Endodermal cell (in vitro differentiated cells): ENCODE results near the gene HPD. TPM values are rescaled to one million over a fixed set of nuclear protein-coding genes. Genes with fewer than 3 reads are reported as not detected.
"Not testable (repeated sequence)": the region's sequence is repeated elsewhere in the genome, so short reads cannot be mapped to it uniquely, and the experiment has no call there.

Experiments used
- DNase-seq: peaks from one replicate; pipeline ENCODE4 v3.0.0-alpha.2; 2017
- H3K27ac ChIP-seq: 2 replicates; pipeline ENCODE4 v1.5.1; 2013; ENCODE audit warnings: mild to moderate bottlenecking, low read depth, low read length, moderate library complexity
- H3K27me3 ChIP-seq: 2 replicates; pipeline ENCODE4 v1.6.1; 2013; ENCODE audit warnings: mild to moderate bottlenecking, low read length, moderate library complexity; ENCODE audit not compliant: insufficient read depth, control insufficient read depth, poor library complexity, severe bottlenecking
- H3K36me3 ChIP-seq: 2 replicates; pipeline ENCODE4 v1.7.0; 2013; ENCODE audit warnings: mild to moderate bottlenecking, low read length, moderate library complexity; ENCODE audit not compliant: control insufficient read depth, insufficient read depth
- H3K4me1 ChIP-seq: one replicate; pipeline ENCODE4 v1.7.0; 2013; ENCODE audit warnings: low read length; ENCODE audit not compliant: control insufficient read depth, insufficient read depth
- H3K4me3 ChIP-seq: 2 replicates; pipeline ENCODE4 v1.5.1; 2013; ENCODE audit warnings: mild to moderate bottlenecking, low read length, moderate library complexity
- H3K9ac ChIP-seq: 2 replicates; pipeline ENCODE4 v1.6.1; 2013; ENCODE audit warnings: mild to moderate bottlenecking, low read length, moderate library complexity; ENCODE audit not compliant: poor library complexity, severe bottlenecking; ENCODE audit errors: extremely low read depth
- H3K9me3 ChIP-seq: 2 replicates; pipeline ENCODE4 v1.6.1; 2013; ENCODE audit warnings: mild to moderate bottlenecking, low read length, moderate library complexity; ENCODE audit not compliant: control insufficient read depth
- H3K27ac Mint-ChIP-seq: 2 replicates; pipeline ENCODE4 v1.8.0; 2020; ENCODE audit warnings: mixed read lengths
- H3K27me3 Mint-ChIP-seq: 2 replicates; pipeline ENCODE4 v1.8.0; 2021; ENCODE audit warnings: mild to moderate bottlenecking, mixed read lengths; ENCODE audit not compliant: insufficient read depth
- H3K36me3 Mint-ChIP-seq: 2 replicates; pipeline ENCODE4 v1.8.0; 2020; ENCODE audit warnings: low read depth, mixed read lengths
- H3K4me1 Mint-ChIP-seq: 2 replicates; pipeline ENCODE4 v1.8.0; 2020; ENCODE audit warnings: mixed read lengths
- H3K4me3 Mint-ChIP-seq: 2 replicates; pipeline ENCODE4 v1.8.0; 2020; ENCODE audit warnings: mild to moderate bottlenecking, moderate library complexity, mixed read lengths
- H3K9me3 Mint-ChIP-seq: 2 replicates; pipeline ENCODE4 v1.8.0; 2020; ENCODE audit warnings: mild to moderate bottlenecking, mixed read lengths
- CTCF ChIP-seq: fragments of 200-600 bp; sonication (generic); conservative IDR thresholded peaks from 2 replicates; pipeline ENCODE4 v1.5.0; 2021; ENCODE audit warnings: antibody characterized with exemption, mild to moderate bottlenecking
- whole genome bisulfite sequencing, 2 experiments: methylation state at CpG; one replicate each; pipeline versions ENCODE4 v1.1.5 to v1.1.7; 2013; ENCODE audit warnings: missing lambda C conversion rate in 2 of 2, mixed read lengths in 1 of 2; ENCODE audit not compliant: insufficient coverage in 1 of 2, insufficient read length in 1 of 2; 5-methylcytosine and 5-hydroxymethylcytosine counted together
- total RNA-seq, 2 donors: library from RNA; stranded (reverse); fragmentation: NEBNext Ultra II Directional in 1 of 2; extraction: Animal tissue kit (Norgen Biotek cat#: 25700) in 1 of 2; gene quantifications; 2 replicates in 1 of 2; 3 replicates in 1 of 2; pipeline ENCODE4 v1.2.1, GENCODE V29; 2021

HPD gene
- total RNA-seq, 2 donors from 2014 or later, result 0.55 to 0.71 TPM

- Histone ChIP-seq H3K27me3 (no peaks in the 10 kb centered on the region), H3K27ac (no peak overlapping the region), H3K4me1 (no peaks in the 10 kb centered on the region), H3K36me3 (no peaks in the 10 kb centered on the region), H3K4me3 (no peak overlapping the region), H3K9ac (no peak overlapping the region), H3K9me3 (no peaks in the 10 kb centered on the region)
- H3K36me3 Mint-ChIP-seq, result no peaks in the 10 kb centered on the region
- no peak for TF ChIP-seq CTCF
- H3K27me3 Mint-ChIP-seq, result peaks cover 4% of the 10 kb centered on the region
- H3K4me3 Mint-ChIP-seq, result no peak overlapping the region
- no peak for DNase-seq
- WGBS, 2 experiments, result 78 to 95% methylated on average over 5 to 6 of the region's 6 CpGs
- H3K9me3 Mint-ChIP-seq, result no peaks in the 10 kb centered on the region
- no peak overlapping the region for H3K27ac Mint-ChIP-seq
- H3K4me1 Mint-ChIP-seq, result no peaks in the 10 kb centered on the region
Observed at GRCh38 chr12:121873216-121873569, 14.5 kb upstream of the HPD start.

DNA sequence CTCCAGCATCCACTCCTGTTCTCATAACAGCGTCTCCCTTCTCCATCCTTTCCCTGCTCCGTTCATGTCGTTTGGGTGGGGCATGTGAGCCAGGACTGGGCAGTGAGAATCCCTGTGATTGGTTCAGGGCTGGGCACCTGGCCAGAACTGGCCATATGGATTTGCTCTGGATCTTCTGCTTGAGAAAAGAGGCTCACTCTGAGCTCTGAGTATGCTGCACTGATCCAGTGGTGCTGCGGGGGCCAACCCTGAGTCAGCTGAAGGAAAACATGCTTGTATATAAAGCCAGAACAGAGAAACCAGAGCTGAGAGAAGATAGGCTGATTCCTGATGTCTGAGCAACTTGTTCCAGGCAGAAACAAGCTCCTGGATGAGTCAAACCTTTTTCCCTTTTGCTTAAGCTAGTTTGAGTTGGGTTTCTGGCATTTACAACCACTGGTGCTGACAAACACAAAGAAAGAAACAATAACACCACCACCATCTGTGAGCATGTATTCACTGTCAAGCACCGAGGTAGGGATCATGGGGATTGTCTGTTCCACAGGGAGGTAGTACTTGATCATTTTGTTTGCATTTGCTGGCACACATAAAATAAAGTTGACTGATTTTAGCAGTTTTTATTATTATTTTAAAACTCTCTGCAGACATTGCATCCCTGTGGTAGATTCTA lies 14.0 kb upstream of the HPD start:
- H3K4me1 Mint-ChIP-seq, result no peaks in the 10 kb centered on the region
- Histone ChIP-seq H3K4me3 (no peak overlapping the region), H3K27ac (no peak overlapping the region), H3K27me3 (no peaks in the 10 kb centered on the region), H3K36me3 (no peaks in the 10 kb centered on the region), H3K9me3 (no peaks in the 10 kb centered on the region), H3K9ac (no peak overlapping the region), H3K4me1 (no peaks in the 10 kb centered on the region)
- TF ChIP-seq CTCF, result no peak
- no peaks in the 10 kb centered on the region for H3K36me3 Mint-ChIP-seq
- 87 to 90% methylated on average over 4 to 5 of the region's 5 CpGs for WGBS, 2 experiments
- no peaks in the 10 kb centered on the region for H3K9me3 Mint-ChIP-seq
- peaks cover under 1% of the 10 kb centered on the region for H3K27me3 Mint-ChIP-seq
- H3K4me3 Mint-ChIP-seq, result no peak overlapping the region
- DNase-seq, result no peak
- H3K27ac Mint-ChIP-seq, result no peak overlapping the region

GRCh38 chr12:121871467-121871866 lies 12.8 kb upstream of the HPD start:
- Mint-ChIP-seq H3K27ac (no peak overlapping the region), H3K27me3 (no peaks in the 10 kb centered on the region), H3K4me1 (no peaks in the 10 kb centered on the region), H3K9me3 (no peaks in the 10 kb centered on the region), H3K4me3 (no peak overlapping the region), H3K36me3 (no peaks in the 10 kb centered on the region)
- Histone ChIP-seq H3K4me1 (no peaks in the 10 kb centered on the region), H3K9ac (no peak overlapping the region), H3K27me3 (no peaks in the 10 kb centered on the region), H3K36me3 (no peaks in the 10 kb centered on the region), H3K27ac (no peak overlapping the region), H3K4me3 (no peak overlapping the region), H3K9me3 (no peaks in the 10 kb centered on the region)
- TF ChIP-seq CTCF, result no peak
- DNase-seq, result no peak
- 60 to 93% methylated on average over 1 to 3 of the region's 3 CpGs for WGBS, 2 experiments

DNA sequence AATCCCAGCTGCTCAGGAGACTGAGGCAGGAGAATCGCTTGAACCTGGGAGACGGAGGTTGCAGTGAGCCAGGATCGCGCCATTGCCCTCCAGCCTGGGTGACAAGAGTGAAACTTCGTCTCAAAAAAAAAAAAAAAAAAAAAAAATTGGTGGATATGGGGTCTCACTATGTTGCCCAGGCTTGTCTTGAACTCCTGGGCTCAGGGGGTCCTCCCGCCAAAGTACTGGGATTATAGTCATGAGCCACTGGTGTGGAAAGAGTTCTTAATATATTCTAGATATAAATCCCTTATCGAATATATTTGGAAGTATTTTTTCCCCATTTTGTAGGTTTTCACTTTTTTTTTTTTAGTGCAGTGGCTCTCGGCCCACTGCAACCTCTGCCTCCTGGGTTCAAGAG lies 10.6 kb upstream of the HPD start:
- H3K9me3 ChIP-seq, H3K4me3 ChIP-seq, H3K36me3 ChIP-seq, H3K36me3 Mint-ChIP-seq, H3K4me1 Mint-ChIP-seq, DNase-seq, H3K27me3 ChIP-seq, H3K27ac ChIP-seq, H3K4me3 Mint-ChIP-seq, H3K27me3 Mint-ChIP-seq, H3K27ac Mint-ChIP-seq, H3K4me1 ChIP-seq, H3K9ac ChIP-seq, H3K9me3 Mint-ChIP-seq: not testable (repeated sequence)
- WGBS, 2 experiments, result 91 to 93% methylated on average over 2 to 5 of the region's 8 CpGs
